HCT116 (cell line): ENCODE results near the gene SLC30A3.

Source experiments
- CBX3 ChIP-seq: IDR thresholded peaks from 2 replicates; pipeline ENCODE4 v1.6.1; 2012; ENCODE audit warnings: low read depth
- CEBPB ChIP-seq: IDR thresholded peaks from 2 replicates; pipeline ENCODE4 v1.6.1; 2012; ENCODE audit warnings: low read depth
- EGR1 ChIP-seq: IDR thresholded peaks from 2 replicates; pipeline ENCODE4 v1.6.1; 2012; ENCODE audit warnings: low read depth
- POLR2A ChIP-seq: IDR thresholded peaks from 2 replicates; pipeline ENCODE4 v1.7.0; 2011; ENCODE audit warnings: borderline replicate concordance; ENCODE audit not compliant: insufficient read depth, insufficient read length; ENCODE audit errors: extremely low read depth
- POLR2AphosphoS5 ChIP-seq: IDR thresholded peaks from 2 replicates; pipeline ENCODE4 v1.6.1; 2011; ENCODE audit warnings: mild to moderate bottlenecking, low read depth, low read length, moderate library complexity
- SIN3A ChIP-seq: IDR thresholded peaks from 2 replicates; pipeline ENCODE4 v1.6.1; 2012; ENCODE audit warnings: low read depth
- TCF7L2 ChIP-seq: IDR thresholded peaks from 2 replicates; pipeline ENCODE4 v1.7.0; 2011; ENCODE audit warnings: borderline replicate concordance, inconsistent platforms; ENCODE audit not compliant: insufficient read depth, insufficient read length; ENCODE audit errors: extremely low read depth
- TF ChIP-seq, protein P1 (sequence below), 3 experiments: fragments of 200-600 bp in 1 of 3; sonication (generic) in 1 of 3; IDR thresholded peaks in 2 of 3; conservative IDR thresholded peaks in 1 of 3; 2 replicates each; pipeline ENCODE4 v1.5.1; 2012 to 2017; ENCODE audit warnings: low read depth in 2 of 3, low read length in 2 of 3, antibody characterized with exemption in 1 of 3, borderline replicate concordance in 1 of 3, control low read depth in 1 of 3, mild to moderate bottlenecking in 1 of 3, mixed read lengths in 1 of 3, mixed run types in 1 of 3, moderate library complexity in 1 of 3; ENCODE audit not compliant: insufficient read depth in 1 of 3
- TF ChIP-seq, protein P2 (sequence below): IDR thresholded peaks from 2 replicates; pipeline ENCODE4 v1.6.1; 2012; ENCODE audit warnings: low read depth

DNA sequence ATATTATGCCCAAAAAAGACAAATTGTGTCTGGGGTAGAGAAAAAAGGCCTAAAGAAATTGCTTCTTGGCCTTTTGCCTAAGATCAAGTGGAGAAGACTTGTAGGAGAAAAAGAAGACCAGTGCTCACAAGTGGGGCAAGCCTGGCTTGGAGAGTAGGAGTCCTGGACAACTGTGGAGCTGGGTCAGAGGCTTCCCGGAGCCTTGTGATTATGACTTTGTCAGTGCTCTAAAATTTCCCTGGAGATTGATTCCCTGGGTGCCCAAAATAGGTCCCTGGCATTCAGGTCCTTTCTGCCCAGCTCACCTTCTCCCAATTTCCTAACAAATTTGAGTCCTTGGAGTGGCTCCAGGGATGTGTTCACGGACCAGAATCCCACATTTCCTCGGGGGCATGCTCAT, 18.6 kb upstream of the SLC30A3 start:
- TF ChIP-seq, protein P1, sequence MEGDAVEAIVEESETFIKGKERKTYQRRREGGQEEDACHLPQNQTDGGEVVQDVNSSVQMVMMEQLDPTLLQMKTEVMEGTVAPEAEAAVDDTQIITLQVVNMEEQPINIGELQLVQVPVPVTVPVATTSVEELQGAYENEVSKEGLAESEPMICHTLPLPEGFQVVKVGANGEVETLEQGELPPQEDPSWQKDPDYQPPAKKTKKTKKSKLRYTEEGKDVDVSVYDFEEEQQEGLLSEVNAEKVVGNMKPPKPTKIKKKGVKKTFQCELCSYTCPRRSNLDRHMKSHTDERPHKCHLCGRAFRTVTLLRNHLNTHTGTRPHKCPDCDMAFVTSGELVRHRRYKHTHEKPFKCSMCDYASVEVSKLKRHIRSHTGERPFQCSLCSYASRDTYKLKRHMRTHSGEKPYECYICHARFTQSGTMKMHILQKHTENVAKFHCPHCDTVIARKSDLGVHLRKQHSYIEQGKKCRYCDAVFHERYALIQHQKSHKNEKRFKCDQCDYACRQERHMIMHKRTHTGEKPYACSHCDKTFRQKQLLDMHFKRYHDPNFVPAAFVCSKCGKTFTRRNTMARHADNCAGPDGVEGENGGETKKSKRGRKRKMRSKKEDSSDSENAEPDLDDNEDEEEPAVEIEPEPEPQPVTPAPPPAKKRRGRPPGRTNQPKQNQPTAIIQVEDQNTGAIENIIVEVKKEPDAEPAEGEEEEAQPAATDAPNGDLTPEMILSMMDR (IDR thresholded peaks at IDR 0.05 in 2 of 3, conservative IDR thresholded peaks at IDR 0.05 in 1 of 3; ENCODE audit: borderline replicate concordance in 1 of 3, insufficient read depth in 1 of 3, low read depth in 2 of 3, low read length in 2 of 3), result no peak
- TF ChIP-seq EGR1 (no peak), TCF7L2 (no peak), POLR2A (no peak), SIN3A (no peak), CEBPB (no peak), POLR2AphosphoS5 (no peak), CBX3 (no peak)
- TF ChIP-seq, protein P2, sequence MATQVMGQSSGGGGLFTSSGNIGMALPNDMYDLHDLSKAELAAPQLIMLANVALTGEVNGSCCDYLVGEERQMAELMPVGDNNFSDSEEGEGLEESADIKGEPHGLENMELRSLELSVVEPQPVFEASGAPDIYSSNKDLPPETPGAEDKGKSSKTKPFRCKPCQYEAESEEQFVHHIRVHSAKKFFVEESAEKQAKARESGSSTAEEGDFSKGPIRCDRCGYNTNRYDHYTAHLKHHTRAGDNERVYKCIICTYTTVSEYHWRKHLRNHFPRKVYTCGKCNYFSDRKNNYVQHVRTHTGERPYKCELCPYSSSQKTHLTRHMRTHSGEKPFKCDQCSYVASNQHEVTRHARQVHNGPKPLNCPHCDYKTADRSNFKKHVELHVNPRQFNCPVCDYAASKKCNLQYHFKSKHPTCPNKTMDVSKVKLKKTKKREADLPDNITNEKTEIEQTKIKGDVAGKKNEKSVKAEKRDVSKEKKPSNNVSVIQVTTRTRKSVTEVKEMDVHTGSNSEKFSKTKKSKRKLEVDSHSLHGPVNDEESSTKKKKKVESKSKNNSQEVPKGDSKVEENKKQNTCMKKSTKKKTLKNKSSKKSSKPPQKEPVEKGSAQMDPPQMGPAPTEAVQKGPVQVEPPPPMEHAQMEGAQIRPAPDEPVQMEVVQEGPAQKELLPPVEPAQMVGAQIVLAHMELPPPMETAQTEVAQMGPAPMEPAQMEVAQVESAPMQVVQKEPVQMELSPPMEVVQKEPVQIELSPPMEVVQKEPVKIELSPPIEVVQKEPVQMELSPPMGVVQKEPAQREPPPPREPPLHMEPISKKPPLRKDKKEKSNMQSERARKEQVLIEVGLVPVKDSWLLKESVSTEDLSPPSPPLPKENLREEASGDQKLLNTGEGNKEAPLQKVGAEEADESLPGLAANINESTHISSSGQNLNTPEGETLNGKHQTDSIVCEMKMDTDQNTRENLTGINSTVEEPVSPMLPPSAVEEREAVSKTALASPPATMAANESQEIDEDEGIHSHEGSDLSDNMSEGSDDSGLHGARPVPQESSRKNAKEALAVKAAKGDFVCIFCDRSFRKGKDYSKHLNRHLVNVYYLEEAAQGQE, result no peak
